NB4 (cell line): ENCODE data around the gene SLC16A3.

Experiments used
- CTCF ChIP-seq: IDR thresholded peaks from one replicate; pipeline ENCODE4 v1.5.1; 2012; ENCODE audit warnings: low read depth, low read length
- MAX ChIP-seq: IDR thresholded peaks from 2 replicates; pipeline ENCODE4 v1.6.1; 2011; ENCODE audit warnings: low read depth, low read length

GRCh38 chr17:82266142-82266541 is 37.3 kb downstream of the SLC16A3 start:
- TF ChIP-seq CTCF (no peak), MAX (no peak)
